Skeletal muscle tissue (tissue), 4 donors: ENCODE data around the gene ZFX. TPM values are rescaled to one million over a fixed set of nuclear protein-coding genes. Genes with fewer than 3 reads are reported as not detected.

Experiments used
- H3K27ac ChIP-seq: one replicate; pipeline ENCODE4 v1.7.0; 2013; ENCODE audit warnings: mild to moderate bottlenecking, low read depth, low read length, inconsistent platforms
- H3K27me3 ChIP-seq, 3 donors: one replicate each; pipeline ENCODE4 v1.7.0; 2013; ENCODE audit warnings: low read length in 3 of 3; ENCODE audit not compliant: control insufficient read depth in 3 of 3, insufficient read depth in 3 of 3
- H3K36me3 ChIP-seq, 3 donors: one replicate each; pipeline ENCODE4 v1.7.0; 2013; ENCODE audit warnings: low read length in 3 of 3; ENCODE audit not compliant: control insufficient read depth in 3 of 3, insufficient read depth in 3 of 3
- H3K4me1 ChIP-seq, 3 donors: one replicate each; pipeline ENCODE4 v1.7.0; 2013; ENCODE audit warnings: low read length in 3 of 3, mild to moderate bottlenecking in 3 of 3; ENCODE audit not compliant: control insufficient read depth in 3 of 3, insufficient read depth in 3 of 3
- H3K4me3 ChIP-seq, 3 donors: one replicate each; pipeline ENCODE4 v1.7.0; 2013; ENCODE audit warnings: low read length in 3 of 3
- H3K9ac ChIP-seq, 3 donors: one replicate each; pipeline ENCODE4 v1.7.0; 2013; ENCODE audit warnings: low read length in 3 of 3, mild to moderate bottlenecking in 3 of 3, moderate library complexity in 2 of 3, low read depth in 1 of 3
- H3K9me3 ChIP-seq, 3 donors: one replicate each; pipeline ENCODE4 v1.7.0; 2013; ENCODE audit warnings: low read length in 3 of 3; ENCODE audit not compliant: control insufficient read depth in 3 of 3
- total RNA-seq: library from RNA; depleted of rRNA; stranded (reverse); fragments of >200 nt; gene quantifications from one replicate; pipeline ENCODE4 v1.2.3, GENCODE V29; 2014
- donor health status: Osteomylitis.

The ZFX gene
- total RNA-seq, 1 donor from 2014 or later, result 29.7 TPM

GRCh38 chrX:24196509-24196908 lies 47.0 kb downstream of the ZFX start:
- Histone ChIP-seq H3K36me3 (peaks cover 0 to 4% (median 0%) of the 10 kb centered on the region in 3 donors), H3K9me3 (no peaks in the 10 kb centered on the region), H3K9ac (no peak overlapping the region), H3K4me1 (peaks cover 0 to 10% (median 2%) of the 10 kb centered on the region in 3 donors), H3K4me3 (no peak overlapping the region), H3K27ac (no peak overlapping the region), H3K27me3 (no peaks in the 10 kb centered on the region)

- Histone ChIP-seq H3K9ac (no peak overlapping the region), H3K27me3 (no peaks in the 10 kb centered on the region), H3K36me3 (peaks cover 0 to 8% (median 0%) of the 10 kb centered on the region in 3 donors), H3K27ac (no peak overlapping the region), H3K9me3 (no peaks in the 10 kb centered on the region), H3K4me1 (peaks cover 14 to 24% (median 15%) of the 10 kb centered on the region in 3 donors), H3K4me3 (no peak overlapping the region)
Observed at GRCh38 chrX:24198101-24198500, 48.6 kb downstream of the ZFX start.

DNA sequence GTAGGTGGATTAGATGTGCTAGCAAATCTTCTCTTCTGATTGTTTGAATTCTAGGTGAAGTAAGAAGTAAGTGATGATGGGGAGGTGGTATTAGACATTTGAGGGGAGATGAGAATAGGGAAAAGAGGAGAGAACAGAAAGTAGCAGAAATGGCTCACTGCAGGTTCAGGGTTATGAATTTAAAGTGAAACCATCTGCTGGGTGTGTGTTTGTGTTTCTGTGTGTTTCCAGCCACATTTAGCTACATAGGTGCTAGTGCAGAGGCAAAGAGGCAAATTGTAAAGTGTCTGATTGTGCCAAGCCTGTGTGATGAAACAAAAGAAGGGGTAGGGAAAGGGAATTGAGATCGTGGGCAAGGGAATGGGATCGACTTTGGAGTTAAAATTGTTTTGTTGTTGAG lies 50.6 kb downstream of the ZFX start:
- H3K4me1 ChIP-seq, result peaks cover 21 to 38% (median 22%) of the 10 kb centered on the region in 3 donors
- no peak overlapping the region for H3K4me3 ChIP-seq
- no peak overlapping the region for H3K9ac ChIP-seq
- H3K27ac ChIP-seq, result no peak overlapping the region
- H3K9me3 ChIP-seq, result no peaks in the 10 kb centered on the region
- no peaks in the 10 kb centered on the region for H3K27me3 ChIP-seq
- H3K36me3 ChIP-seq, result peaks cover 0 to 4% (median 0%) of the 10 kb centered on the region in 3 donors

GRCh38 chrX:24201216-24201615 lies 51.7 kb downstream of the ZFX start:
- peaks cover 0 to 4% (median 0%) of the 10 kb centered on the region in 3 donors for H3K36me3 ChIP-seq
- no peaks in the 10 kb centered on the region for H3K9me3 ChIP-seq
- H3K4me1 ChIP-seq, result peaks cover 21 to 41% (median 22%) of the 10 kb centered on the region in 3 donors
- no peak overlapping the region for H3K4me3 ChIP-seq
- no peaks in the 10 kb centered on the region for H3K27me3 ChIP-seq
- H3K9ac ChIP-seq, result no peak overlapping the region
- H3K27ac ChIP-seq, result no peak overlapping the region

DNA sequence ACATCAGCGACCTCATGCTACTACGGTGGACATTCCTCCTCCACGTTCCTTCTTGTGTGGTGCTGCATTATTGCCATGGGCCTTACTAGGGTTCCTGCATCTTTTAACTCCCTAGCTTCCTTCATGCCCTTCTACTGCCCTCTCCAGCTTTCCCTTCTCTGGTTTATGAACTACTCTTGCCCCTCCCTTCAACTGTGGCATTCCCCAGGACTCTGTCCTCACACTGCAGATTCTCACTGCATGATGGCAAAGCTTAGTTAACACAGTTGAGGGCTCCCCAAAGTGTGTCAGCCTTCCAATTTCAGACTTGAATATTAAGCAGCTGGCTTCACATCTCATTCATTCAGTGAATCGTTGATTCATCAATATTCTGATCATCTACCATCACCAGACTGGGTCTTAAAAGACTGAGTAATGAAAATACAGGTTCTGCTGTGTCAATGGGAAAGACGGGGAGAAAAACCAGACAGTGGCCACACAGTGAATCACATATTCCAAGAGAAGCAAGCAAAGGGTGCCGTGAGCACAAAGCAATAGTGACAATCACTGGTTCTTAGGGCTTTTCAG lies 53.0 kb downstream of the ZFX start:
- H3K36me3 ChIP-seq, result peaks cover 0 to 4% (median 0%) of the 10 kb centered on the region in 3 donors
- H3K4me1 ChIP-seq, result peaks cover 21 to 41% (median 22%) of the 10 kb centered on the region in 3 donors
- H3K4me3 ChIP-seq, result no peak overlapping the region
- no peak overlapping the region for H3K27ac ChIP-seq
- no peak overlapping the region for H3K9ac ChIP-seq
- no peaks in the 10 kb centered on the region for H3K27me3 ChIP-seq
- H3K9me3 ChIP-seq, result no peaks in the 10 kb centered on the region

- H3K36me3 ChIP-seq, result peaks cover 0 to 8% (median 4%) of the 10 kb centered on the region in 3 donors
- H3K27ac ChIP-seq, result no peak overlapping the region
- peaks cover 21 to 41% (median 22%) of the 10 kb centered on the region in 3 donors for H3K4me1 ChIP-seq
- no peaks in the 10 kb centered on the region for H3K9me3 ChIP-seq
- no peak overlapping the region for H3K9ac ChIP-seq
- H3K27me3 ChIP-seq, result no peaks in the 10 kb centered on the region
- H3K4me3 ChIP-seq, result no peak overlapping the region
Observed at GRCh38 chrX:24203072-24203808, 53.7 kb downstream of the ZFX start.

- no peak overlapping the region for H3K9ac ChIP-seq
- H3K4me1 ChIP-seq, result peaks cover 21 to 41% (median 22%) of the 10 kb centered on the region in 3 donors
- H3K27me3 ChIP-seq, result no peaks in the 10 kb centered on the region
- H3K36me3 ChIP-seq, result peaks cover 2 to 18% (median 7%) of the 10 kb centered on the region in 3 donors
- no peak overlapping the region for H3K4me3 ChIP-seq
- H3K9me3 ChIP-seq, result no peaks in the 10 kb centered on the region
- no peak overlapping the region for H3K27ac ChIP-seq
Observed at GRCh38 chrX:24204331-24204730, 54.8 kb downstream of the ZFX start.

DNA sequence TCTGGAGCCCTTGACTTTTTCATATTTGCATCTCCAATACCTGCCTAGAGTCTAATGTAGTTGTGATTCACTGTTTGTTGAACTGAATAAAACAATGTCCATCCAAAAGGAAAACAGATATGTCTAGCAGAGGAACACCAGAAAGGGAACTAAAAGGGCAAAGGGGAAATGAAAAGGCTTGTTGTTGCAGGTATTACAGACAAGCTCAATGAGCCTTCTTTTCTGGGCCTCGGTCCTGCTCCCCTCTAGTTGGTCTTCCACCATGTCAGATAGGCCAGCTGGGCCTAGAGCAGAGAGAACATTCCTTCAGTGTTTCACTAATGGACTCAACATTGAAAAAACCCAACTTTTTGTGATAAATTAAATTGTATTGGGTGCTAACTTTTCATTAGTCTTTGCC lies 55.4 kb downstream of the ZFX start:
- peaks cover 3 to 23% (median 7%) of the 10 kb centered on the region in 3 donors for H3K36me3 ChIP-seq
- no peak overlapping the region for H3K27ac ChIP-seq
- peaks cover 21 to 38% (median 22%) of the 10 kb centered on the region in 3 donors for H3K4me1 ChIP-seq
- H3K9me3 ChIP-seq, result no peaks in the 10 kb centered on the region
- no peaks in the 10 kb centered on the region for H3K27me3 ChIP-seq
- no peak overlapping the region for H3K4me3 ChIP-seq
- no peak overlapping the region for H3K9ac ChIP-seq

DNA sequence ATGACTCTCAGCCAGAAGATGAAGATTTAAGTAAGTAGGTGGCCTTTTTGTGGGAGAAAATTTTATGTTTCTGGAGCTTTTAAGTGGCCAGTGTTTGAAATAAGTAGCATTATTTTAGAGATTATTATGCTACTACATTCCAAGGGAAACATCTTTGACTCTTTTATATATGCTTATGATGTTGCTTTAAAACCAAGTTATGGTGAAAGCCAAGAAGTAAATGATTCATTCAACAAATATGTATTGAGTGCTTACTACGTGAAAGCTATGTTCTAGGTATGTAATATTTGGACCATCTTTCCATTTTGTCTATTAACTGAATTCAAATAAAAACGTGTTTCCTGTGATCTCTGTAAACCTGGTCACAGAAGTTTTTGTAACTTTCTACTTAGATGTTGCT lies 58.3 kb downstream of the ZFX start:
- Histone ChIP-seq H3K4me1 (peaks cover 8 to 23% (median 10%) of the 10 kb centered on the region in 3 donors), H3K36me3 (peaks cover 12 to 44% (median 23%) of the 10 kb centered on the region in 3 donors), H3K27ac (no peak overlapping the region), H3K9me3 (no peaks in the 10 kb centered on the region), H3K27me3 (no peaks in the 10 kb centered on the region), H3K4me3 (no peak overlapping the region), H3K9ac (no peak overlapping the region)
